RPMI7951 (cell line): ENCODE measurements around the gene NUP133. TPM values are rescaled to one million over a fixed set of nuclear protein-coding genes. Genes with fewer than 3 reads are reported as not detected.

Experiments used
- DNase-seq: peaks from one replicate; pipeline ENCODE4 v3.0.0-alpha.2; 2012; ENCODE audit warnings: low read depth
- total RNA-seq: library from RNA; depleted of rRNA; stranded (reverse); fragments of >200 nt; shearing (Covaris generic); gene quantifications from 2 replicates; pipeline ENCODE4 v1.2.3, GENCODE V29; 2014

NUP133 gene
- total RNA-seq, 1 experiment from 2014 or later, result 33.2 TPM

DNA sequence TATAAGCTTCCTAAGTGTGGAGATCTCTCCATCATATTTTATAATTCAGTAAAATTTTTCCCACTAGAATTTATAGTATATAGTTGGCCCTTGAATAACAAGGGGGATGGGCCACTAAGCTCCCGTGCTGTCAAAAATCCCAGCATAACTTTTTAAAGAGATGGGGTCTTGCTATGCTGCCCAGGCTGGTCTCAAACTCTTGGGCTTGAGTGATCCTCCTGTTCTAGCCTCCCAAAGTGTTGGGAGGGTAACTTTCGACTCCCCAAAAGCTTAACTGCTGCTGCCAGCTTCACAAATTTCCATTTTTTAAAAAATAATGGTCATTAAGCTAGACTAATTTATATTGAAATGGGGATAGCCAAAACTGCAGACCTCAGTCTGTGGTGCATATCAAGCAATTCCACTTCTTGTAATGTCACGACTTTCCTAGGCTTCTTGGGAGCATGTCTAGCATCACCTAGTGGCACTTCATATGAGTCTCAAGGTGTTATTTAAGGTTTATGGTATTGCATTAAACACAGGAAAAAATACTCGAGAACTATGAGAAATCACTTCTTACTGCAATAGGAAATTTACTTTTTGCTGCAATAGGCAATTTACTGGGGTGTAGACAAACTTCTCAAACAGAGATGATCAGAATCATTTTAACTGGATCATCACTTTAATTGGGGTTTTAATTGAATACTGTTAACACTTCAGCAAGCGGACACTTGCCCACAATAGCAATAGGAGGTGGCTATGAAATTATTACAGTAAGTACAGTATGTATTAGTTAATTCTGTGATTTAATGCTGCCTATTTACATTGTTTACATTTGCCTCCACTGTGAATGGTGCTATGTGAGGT lies 55.0 kb downstream of the NUP133 start:
- peak; percentile 14 for DNase-seq

DNA sequence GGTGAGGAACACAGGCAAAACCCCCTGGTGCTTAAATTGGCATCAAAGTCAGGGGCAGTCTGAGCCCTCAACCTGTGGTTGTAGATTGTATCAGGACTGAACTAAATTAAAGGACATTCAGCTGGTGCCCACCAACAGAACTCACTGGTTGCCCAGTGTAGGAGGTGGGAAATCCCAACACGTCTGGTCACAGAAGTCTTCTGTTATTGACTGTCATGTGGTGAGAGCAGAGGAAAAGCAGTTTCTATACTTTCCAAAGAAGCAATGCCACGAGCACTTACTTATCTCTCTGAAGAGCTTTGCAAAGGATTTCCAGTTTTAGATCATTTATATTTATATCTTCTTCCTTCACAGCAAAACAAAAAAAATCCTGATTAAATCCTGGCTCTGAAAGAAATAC lies 59.3 kb downstream of the NUP133 start:
- no peak for DNase-seq

DNA sequence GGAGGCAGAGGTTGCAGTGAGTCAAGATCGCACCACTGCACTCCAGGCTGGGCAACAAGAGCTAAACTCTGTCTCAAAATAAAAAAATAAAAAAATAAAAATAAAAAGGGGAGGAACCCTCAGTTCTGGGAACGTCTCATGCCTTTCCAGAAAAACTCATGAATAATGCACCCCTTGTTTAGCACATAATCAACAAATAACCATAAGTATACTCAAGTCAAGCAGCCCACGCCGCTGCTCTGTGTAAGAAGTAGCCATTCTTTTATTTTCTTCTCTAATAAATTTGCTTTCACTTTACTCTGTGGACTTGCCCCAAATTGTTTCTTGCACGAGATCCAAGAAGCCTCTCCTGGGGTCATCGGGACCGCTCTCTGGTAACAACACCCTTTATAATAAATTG lies 59.8 kb downstream of the NUP133 start:
- DNase-seq, result no peak

DNA sequence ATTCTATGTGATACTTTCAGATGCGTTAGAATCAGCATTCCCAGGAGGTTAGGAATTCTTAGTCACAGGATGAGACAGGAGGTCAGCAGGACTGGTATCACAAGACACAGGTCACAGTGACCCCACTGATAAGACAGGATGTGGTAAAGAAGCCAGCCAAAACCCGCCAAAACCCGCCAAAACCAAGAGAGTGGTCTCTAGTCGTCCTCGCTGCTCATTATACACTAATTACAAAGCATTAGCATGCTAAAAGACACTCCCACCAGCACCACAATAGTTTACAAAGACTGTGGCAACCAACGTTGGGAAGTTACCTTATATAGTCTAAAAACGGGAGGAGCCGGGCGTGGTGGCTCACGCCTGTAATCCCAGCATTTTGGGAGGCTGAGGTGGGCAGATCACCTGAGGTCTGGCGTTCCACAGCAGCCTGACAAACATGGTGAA lies 60.3 kb downstream of the NUP133 start:
- no peak for DNase-seq

DNA sequence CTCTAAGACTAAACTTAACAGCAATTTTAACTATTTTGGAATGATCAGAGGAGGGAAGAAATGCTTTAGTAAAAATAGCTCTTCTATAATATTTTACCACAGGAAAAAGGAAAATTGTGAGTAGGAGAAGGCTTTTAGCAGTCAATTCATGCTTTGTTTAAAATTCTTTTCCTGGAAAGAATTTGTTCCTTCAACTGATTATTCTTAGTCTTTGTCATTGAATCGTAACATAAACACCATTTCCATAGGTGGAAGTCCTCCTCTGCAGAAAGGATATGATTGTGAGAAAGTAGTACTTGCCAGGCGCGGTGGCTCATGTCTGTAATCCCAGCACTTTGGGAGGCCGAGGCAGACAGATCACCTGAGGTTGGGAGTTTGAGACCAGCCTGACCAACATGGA lies 62.3 kb downstream of the NUP133 start:
- no peak for DNase-seq

DNA sequence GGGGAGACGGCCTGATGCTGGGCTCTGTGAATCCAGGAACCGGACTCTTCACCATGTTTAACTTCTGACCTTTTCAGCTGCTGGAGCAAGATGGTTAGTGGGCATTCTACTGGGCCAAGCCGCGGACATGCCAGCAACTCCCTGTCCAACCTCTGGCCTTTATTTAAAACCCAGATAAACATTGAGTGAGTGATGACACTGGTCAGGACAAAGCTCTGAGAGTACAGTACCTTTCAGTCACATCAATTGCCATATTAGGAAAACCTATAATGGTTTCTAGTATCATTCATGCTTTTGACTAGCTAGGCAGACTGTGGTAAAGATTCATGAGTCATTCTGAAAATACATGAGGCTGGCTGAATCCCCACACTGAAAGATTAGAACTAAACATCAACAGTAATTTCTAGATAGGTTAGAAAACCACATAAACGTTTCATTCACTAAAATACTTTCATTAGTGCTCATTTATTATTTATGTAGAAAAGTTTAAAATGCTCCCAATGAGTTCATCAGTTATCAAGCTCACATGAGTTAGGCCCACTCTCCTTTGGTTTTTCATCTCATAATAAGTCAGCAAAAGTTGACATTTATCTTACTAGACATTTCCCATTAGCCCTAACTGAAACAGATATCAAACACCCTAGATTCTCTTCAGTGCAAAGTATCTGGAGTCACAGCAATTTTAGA lies 67.1 kb downstream of the NUP133 start:
- peak; percentile 75 for DNase-seq

DNA sequence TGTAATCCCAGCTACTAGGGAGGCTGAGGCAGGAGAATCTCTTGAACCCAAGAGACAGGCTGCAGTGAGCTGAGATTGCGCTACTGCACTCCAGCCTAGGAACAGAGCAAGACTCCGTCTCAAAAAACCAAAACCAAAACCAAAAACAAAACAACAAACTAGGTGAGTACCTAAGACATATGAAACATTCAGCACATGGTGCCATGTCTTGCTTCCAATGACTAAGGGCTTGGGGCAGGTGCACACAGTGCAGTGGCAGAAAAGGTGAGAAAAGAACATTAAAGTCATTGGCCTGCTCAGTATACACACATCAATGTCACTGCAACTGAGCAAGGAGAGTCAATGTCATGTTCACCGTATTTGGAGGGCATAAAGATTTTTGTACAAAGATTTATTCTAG lies 70.1 kb downstream of the NUP133 start:
- DNase-seq, result no peak

DNA sequence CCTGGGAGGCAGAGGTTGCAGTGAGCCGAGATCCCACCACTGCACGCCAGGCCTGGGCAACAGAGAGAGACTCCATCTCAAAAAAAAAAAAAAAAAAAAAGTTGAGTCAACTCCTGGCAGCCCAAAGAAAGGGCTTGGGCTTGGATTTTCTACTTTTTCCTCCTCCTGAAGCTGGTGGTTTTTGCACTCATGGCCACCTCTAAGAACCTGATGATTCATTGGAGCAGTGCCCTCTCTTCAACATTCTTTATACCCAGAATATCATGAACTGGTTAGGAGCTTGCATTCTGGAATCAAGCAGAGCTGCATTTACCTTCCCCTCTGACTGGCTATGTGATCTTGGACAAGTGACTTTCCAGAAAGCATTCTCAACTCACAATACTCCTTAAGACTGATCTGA lies 70.7 kb downstream of the NUP133 start:
- peak; percentile 22 for DNase-seq

DNA sequence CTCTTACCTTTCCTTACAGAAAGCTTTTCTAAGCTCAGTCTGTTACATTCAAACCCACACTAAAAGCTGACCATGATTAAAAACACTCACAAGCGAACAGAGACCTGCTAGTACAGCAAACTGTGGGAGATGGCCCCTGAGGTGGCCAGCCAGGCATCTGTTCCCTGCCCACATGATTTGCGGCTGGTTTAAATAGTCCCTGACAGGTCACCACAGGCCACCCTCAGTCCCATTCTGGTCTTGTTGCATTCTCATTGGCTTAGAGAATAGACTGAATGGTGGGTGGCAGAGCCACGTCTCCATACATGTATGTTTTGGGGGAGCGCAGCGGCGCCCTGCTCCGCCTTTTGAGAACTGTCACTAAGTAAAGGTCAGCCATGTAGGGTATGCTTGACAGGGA lies 71.9 kb downstream of the NUP133 start:
- DNase-seq, result no peak

DNA sequence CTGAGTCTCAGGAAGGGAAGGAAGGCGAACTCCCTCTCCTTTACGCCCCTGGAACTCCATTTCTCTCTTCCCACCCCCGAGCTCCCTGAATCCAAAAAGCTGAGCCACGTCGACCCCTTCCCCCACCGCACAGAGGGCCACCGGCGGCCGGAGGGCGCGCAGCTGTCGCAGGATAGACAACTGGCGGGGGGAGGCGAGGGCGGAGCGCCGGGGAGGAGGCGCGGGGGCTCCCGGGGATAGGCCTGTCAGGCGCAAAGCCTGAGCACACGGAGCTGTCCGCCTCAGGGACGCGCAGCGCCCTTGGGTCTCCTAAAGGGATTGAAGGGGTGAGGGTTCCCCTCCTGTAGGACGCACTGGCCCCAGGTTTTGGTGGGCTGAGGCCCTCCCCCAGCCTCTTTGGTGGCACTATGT lies 73.5 kb downstream of the NUP133 start:
- DNase-seq, result no peak

DNA sequence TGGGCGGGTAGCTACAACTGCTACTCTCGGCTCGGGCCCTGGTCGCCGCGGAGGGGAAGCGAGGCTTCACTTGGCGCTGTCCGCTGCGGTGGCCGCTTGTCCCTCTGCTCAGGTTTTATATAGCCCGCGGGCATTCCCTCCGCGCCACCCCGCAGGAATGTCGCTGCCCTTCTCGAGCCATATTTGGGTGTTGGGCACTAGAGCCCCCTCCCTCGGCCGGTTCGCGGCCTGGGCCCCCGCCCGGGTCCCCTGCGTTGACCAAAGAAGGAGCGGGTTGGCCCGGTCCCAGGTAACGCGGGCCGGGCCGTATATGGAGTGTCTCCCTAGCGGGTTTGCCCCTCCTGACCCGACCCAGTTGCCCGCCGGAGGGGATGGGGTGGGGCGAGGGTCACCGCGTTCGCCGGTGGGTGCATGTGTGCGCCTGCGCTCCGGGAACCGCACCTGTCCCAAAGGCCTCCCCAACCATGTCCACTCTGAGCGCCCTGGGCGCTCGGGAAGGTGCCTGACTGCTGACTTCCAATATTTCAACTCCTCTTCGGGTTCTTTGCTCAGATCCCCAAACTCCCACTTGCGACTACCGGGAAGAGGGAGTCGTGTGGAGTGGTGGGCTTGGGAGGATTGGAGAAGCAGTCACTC lies 74.0 kb downstream of the NUP133 start, which contains the start of gene ACTA1:
Gene ACTA1 (minus strand): TSS at position 90 of the 636 bp plus-strand sequence. CDS start 979 bp downstream, outside the sequence.
- no peak for DNase-seq

DNA sequence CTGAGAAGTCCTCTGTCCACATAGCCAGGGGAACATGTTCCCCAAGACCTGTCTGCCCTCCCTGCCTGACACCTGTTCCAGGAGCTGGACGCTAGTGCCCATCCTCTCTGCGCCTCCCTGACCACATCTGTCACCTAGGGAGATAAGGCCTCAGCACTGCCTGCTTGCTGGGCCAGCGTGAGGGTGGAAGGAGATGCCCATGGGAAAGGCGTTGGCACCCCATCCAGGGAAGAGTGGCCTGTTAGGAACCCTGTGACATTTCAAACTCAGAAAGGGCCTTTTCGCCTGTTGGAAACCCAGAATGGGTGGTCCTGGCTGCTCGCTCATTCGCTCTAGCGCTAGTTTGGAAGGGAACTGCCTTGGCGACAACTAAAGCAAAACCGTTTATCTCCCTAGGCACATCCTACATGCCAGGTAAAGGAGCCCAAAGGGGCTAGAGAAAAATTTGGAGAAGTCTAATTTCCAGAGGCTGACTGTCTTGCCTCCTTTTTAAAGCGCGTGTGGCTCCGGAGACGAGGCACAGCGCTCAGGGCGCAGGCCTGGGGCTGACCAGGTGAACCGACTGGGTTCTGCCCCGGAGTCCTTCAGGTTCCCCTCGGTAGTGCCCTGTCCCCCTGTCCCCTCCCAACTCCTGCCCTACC lies 74.7 kb downstream of the NUP133 start:
- no peak for DNase-seq

DNA sequence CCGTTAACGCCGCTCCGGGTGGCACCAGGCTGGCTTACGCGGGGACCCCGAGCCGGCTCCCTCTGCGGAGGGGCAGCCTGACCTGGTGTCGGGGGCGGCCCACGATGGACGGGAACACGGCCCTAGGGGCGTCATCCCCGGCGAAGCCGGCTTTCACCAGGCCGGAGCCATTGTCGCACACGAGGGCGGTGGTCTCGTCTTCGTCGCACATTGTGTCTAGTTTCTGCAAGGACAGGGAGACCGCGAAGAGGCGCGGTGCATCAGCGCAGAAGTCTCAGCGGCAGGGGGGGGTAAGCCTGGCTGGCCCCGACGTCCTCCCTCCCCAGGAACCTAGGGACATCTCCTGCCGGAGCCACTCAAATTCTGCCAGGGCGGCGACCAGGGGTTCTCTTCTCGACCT lies 75.2 kb downstream of the NUP133 start:
- no peak for DNase-seq

DNA sequence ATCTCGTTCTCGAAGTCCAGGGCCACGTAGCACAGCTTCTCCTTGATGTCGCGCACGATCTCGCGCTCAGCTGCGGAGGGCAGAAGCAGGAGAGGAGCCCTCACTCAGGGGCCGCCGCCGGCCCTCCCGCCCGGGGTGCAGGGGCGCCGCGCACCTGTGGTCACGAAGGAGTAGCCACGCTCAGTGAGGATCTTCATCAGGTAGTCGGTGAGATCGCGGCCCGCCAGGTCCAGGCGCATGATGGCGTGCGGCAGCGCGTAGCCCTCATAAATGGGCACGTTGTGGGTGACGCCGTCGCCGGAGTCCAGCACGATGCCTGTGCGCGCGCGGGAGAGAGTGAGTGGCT lies 76.1 kb downstream of the NUP133 start:
- no peak for DNase-seq

DNA sequence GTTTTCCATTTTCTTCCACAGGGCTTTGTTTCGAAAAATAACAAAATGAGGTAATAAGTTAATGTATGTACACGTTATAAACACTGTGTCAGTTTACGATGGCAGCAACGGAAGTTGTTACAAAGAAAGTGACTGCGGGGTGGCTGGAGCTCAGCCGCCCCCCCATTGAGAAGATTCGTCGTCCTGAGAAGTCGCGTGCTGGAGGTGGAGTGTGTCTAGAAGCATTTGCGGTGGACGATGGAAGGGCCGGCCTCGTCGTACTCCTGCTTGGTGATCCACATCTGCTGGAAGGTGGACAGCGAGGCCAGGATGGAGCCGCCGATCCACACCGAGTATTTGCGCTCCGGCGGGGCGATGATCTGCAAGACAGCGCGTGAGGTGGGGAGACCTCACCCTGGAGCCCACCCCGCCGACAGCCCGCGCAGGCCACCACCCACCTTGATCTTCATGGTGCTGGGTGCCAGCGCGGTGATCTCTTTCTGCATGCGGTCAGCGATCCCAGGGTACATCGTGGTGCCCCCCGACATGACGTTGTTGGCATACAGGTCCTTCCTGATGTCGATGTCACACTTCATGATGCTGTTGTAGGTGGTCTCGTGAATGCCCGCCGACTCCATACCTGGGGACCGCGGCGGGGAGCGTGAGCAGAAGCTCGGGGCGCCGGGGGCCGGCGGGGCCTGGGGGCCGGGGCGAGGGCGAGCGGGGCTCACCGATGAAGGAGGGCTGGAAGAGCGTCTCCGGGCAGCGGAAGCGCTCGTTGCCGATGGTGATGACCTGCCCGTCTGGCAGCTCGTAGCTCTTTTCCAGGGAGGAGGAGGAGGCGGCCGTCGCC lies 76.6 kb downstream of the NUP133 start:
- no peak for DNase-seq

DNA sequence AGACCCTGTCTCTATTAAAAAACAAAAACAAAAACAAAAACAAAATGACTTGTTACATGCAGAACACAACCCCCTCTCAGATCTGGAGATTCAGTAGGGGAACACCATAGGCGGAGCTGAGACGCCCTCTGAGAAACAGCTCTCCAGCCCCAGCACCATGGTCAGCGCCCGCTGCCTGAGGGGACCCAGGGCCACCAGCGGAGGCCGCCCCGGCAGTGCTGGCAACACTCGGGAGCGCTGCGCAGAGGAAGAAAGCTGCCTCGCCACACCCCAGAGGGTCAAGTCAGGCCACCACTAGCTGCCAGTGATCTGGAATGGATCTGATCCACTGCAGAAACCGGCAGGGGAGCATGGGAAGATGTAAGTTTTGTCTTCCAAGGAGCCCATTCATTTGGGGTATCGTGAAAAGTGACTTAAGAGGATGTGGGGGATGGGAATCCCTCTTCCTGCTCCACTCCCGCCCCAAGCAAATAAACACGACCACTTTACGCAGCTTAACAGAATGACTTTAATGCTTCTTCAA lies 77.3 kb downstream of the NUP133 start:
- peak; percentile 53 for DNase-seq

DNA sequence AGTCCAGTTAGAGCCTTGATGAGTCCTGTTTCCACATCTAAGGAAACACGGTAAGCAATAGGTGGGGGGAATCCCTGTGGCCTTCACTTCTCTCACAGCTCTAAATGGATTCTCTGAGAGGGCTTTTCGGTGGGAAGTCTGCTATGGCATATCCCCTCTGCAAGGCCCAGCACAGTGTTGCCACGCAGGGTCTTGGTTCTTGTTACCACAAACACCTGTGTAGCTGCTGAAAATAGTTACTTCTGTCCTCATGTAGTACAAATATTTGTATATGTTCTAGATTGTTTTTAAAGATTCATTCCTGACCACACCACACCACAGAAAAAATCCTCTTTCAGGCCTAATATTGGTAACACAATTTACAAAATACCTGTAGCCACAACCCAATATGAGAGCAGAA lies 79.9 kb downstream of the NUP133 start:
- no peak for DNase-seq

DNA sequence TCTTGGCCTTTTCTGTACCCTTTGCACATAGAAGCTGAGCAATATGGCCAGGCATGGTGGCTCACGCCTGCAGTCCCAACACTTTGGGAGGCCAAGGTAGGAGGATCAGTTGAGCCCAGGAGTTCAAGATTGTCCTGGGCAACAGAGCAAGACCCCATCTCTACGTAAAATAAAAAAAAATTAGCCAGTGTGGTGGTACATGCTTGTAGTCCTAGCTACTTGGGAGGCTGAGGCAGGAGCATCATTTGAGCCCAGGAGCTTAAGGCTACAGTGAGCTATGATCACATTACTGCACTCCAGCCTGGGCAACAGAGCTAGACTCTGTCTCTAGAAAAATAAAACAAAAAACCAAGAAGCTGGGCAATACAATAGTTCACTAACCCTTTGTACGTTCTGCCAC lies 80.6 kb downstream of the NUP133 start:
- no peak for DNase-seq

DNA sequence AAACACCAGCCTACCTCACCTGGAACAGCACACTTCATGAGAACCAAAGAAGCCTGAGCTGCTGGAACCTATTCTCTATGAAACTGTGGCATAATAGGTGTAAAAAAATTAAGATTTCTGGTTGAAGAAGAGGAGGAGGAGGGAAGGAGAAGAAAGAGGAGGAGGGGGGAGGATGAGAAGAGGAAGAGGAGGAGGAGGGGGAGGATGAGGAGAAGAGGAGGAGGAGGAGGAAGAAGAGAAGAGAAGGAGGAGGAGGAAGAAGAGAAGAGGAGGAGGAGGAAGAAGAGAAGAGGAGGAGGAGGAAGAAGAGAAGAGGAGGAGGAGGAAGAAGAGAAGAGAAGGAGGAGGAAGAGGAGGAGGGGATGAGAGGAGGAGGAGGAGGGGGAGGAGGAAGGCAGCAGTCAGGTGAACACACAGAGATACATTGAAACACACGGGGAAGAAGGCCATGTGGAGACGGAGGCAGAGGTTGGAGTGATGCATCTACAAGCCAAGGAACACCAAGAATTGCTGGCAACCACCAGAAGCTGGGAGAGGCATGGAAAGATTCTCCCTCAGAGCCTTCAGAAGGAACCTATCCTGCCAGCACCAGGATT lies 82.5 kb downstream of the NUP133 start:
- no peak for DNase-seq

DNA sequence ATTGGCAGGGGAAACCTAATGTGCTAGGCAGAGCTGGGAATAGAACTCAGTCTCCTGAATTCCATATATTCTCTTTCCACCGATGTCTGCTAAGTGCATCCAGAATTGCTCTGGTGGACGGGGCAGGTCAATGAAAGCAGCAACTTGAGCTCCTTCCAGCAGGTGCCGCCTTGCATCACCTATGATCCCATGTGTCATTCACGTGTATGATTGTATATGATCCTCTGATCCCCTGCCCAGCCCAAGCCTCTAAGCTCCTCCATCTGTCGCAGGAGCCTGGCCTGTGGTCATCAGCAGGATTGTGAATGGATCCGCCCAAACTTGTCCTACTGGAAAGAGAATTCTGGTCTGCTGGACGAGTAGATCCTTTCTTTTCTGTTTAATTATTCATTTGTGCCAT lies 87.4 kb downstream of the NUP133 start:
- DNase-seq, result no peak

DNA sequence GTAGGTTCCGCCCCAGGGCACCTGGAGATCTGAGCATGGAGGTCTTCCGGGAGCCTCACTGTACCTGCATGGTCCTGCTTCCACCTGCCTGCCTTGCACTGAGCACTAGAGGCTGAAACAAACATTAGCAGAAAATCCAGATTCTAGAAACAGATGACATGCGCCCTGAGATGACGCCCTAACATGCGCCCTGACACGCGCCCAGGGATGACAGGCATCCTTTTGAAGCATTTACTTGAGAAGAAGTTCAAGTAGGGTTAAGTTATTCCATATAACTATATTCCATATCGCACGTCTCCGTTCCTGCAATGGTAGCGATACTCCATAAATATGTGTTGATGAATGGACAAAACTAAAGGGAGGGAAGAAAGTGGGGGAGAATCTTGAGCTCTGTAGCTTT lies 87.9 kb downstream of the NUP133 start:
- DNase-seq, result no peak
